ENCODE measurements around the gene RPS18.
"Not testable (repeated sequence)": the region's sequence is repeated elsewhere in the genome, so short reads cannot be mapped to it uniquely, and the experiment has no call there.

Gene RPS18

GRCh38 chr6:33273129-33273923, 1.5 kb downstream of the RPS18 start:
- DNase-seq, result no peak

- no peak for DNase-seq
These were observed 2.3 kb downstream of the RPS18 start for GRCh38 chr6:33273924-33274902.

- not testable (repeated sequence) for DNase-seq
These were observed 4.1 kb downstream of the RPS18 start for GRCh38 chr6:33275795-33276580.

GRCh38 chr6:33276581-33276863, 4.6 kb downstream of the RPS18 start:
- DNase-seq, result no peak

GRCh38 chr6:33276864-33277662, 5.2 kb downstream of the RPS18 start, which contains the start of gene B3GALT4:
TSS of gene B3GALT4 (plus strand) at chr6:33277123. CDS start at chr6:33277420, 297 bp downstream.
- DNase-seq, result peak; percentile 6 to 58

GRCh38 chr6:33277663-33278391, 6.0 kb downstream of the RPS18 start:
- DNase-seq, result no peak

- no peak for DNase-seq
These were observed 6.5 kb downstream of the RPS18 start for GRCh38 chr6:33278392-33278741.

- DNase-seq, result no peak
These were observed 6.9 kb downstream of the RPS18 start for GRCh38 chr6:33278810-33279209.

GRCh38 chr6:33279257-33279695, 7.4 kb downstream of the RPS18 start:
- no peak for DNase-seq

- no peak for DNase-seq
These were observed 8.2 kb downstream of the RPS18 start for GRCh38 chr6:33279971-33280511.

- no peak for DNase-seq
These were observed 8.7 kb downstream of the RPS18 start for GRCh38 chr6:33280539-33280938.

- DNase-seq, result not testable (repeated sequence)
These were observed 13.3 kb downstream of the RPS18 start for GRCh38 chr6:33285214-33285613.

- no peak for DNase-seq
These were observed 15.4 kb downstream of the RPS18 start for GRCh38 chr6:33286946-33287914.

GRCh38 chr6:33288141-33288920, 16.5 kb downstream of the RPS18 start:
- DNase-seq, result no peak

- DNase-seq, result peak; percentile 91 to 98
These were observed 17.3 kb downstream of the RPS18 start, which contains the start of the genes PFDN6 and WDR46 for GRCh38 chr6:33288921-33289783. TSS of gene PFDN6 (plus strand) at chr6:33289601. CDS start at chr6:33289857, 256 bp downstream. TSS of gene WDR46 (minus strand) at chr6:33289239. CDS start at chr6:33289170, 69 bp downstream.

- no peak for DNase-seq
These were observed 18.0 kb downstream of the RPS18 start for GRCh38 chr6:33289784-33290315.

GRCh38 chr6:33290459-33290858, 18.6 kb downstream of the RPS18 start:
- no peak for DNase-seq

Data from hippocampal formation (tissue), 2 donors.